ENCODE results near the gene ADGRV1.

ADGRV1 gene

GRCh38 chr5:91074615-91075014 is 516.0 kb downstream of the ADGRV1 start:
- DNase-seq (ENCODE audit: extremely low read depth, low read depth), result peak; percentile 71
- TF ChIP-seq, protein P1, sequence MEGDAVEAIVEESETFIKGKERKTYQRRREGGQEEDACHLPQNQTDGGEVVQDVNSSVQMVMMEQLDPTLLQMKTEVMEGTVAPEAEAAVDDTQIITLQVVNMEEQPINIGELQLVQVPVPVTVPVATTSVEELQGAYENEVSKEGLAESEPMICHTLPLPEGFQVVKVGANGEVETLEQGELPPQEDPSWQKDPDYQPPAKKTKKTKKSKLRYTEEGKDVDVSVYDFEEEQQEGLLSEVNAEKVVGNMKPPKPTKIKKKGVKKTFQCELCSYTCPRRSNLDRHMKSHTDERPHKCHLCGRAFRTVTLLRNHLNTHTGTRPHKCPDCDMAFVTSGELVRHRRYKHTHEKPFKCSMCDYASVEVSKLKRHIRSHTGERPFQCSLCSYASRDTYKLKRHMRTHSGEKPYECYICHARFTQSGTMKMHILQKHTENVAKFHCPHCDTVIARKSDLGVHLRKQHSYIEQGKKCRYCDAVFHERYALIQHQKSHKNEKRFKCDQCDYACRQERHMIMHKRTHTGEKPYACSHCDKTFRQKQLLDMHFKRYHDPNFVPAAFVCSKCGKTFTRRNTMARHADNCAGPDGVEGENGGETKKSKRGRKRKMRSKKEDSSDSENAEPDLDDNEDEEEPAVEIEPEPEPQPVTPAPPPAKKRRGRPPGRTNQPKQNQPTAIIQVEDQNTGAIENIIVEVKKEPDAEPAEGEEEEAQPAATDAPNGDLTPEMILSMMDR (IDR thresholded peaks at IDR 0.05; ENCODE audit: low read depth, low read length), result peak; percentile 25

DNA sequence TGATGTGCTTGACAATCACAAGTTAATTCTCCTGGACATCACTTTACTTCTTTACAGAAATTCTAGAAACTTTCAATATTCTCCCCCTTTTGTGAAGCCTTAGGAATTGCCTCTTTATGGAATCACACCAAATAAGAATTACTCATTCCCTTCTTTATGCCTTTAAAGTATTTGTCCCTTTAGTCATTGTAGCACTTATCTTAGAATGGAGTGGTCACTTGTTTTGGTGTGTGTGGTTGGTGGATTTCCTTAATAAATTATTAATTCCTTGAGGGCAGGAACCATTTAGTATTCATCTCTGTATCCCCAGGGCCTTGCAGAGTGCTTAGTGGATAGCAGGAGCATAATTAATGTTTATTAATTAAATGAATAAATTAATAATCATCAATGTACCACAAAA is 517.5 kb downstream of the ADGRV1 start:
- TF ChIP-seq, protein P1 (IDR thresholded peaks at IDR 0.05; ENCODE audit: low read depth, low read length), result no peak
- DNase-seq (ENCODE audit: extremely low read depth, low read depth), result no peak

GRCh38 chr5:91077623-91078022 is 519.0 kb downstream of the ADGRV1 start:
- TF ChIP-seq, protein P1 (IDR thresholded peaks at IDR 0.05; ENCODE audit: low read depth, low read length), result no peak
- DNase-seq (ENCODE audit: extremely low read depth, low read depth), result no peak

DNA sequence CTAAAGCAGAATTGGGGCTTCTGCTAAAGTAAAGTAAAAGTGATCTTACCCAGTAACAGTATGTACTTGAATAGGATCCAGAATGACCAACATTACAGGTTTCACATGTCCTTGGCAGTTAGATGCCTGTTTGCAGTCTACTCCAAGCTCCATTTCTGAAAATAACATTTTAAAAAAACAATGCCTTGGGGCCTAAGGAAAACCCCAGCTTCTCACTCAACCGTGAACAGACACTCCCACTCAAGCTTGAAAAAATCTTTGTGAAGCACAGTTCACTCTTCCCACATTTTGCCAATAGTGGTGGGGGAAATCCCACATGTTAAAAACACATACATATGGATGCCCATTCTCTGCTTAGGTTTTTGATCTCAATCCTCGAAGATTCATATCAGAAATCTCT is 520.4 kb downstream of the ADGRV1 start:
- DNase-seq (ENCODE audit: extremely low read depth, low read depth), result peak; percentile 43
- TF ChIP-seq, protein P1 (IDR thresholded peaks at IDR 0.05; ENCODE audit: low read depth, low read length), result no peak

DNA sequence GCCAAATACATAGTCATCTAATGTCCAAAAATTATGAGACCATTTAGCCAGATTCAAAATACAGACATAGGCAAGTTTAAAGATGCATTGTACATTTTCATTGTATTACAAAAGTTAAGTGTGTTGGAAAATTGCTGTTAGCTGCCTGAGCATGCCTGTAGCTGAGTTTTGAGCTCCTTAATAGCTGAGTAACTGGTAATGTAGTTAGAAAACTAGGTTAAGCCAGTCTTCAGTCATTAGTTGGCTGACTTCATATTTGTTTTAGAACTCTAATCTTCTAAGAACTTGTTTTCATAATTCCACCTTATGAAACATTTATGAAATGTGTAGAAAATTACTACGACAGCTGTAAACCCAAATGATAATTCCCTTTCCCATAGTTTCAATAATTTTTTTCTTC is 531.2 kb downstream of the ADGRV1 start:
- no peak for DNase-seq (ENCODE audit: extremely low read depth, low read depth)
- TF ChIP-seq, protein P1 (IDR thresholded peaks at IDR 0.05; ENCODE audit: low read depth, low read length), result no peak

- TF ChIP-seq, protein P1 (IDR thresholded peaks at IDR 0.05; ENCODE audit: low read depth, low read length), result no peak
- DNase-seq (ENCODE audit: extremely low read depth, low read depth), result no peak
Observed at GRCh38 chr5:91090995-91091394, 532.4 kb downstream of the ADGRV1 start.

GRCh38 chr5:91091471-91092234 is 533.1 kb downstream of the ADGRV1 start:
- no peak for DNase-seq (ENCODE audit: extremely low read depth, low read depth)
- TF ChIP-seq, protein P1 (IDR thresholded peaks at IDR 0.05; ENCODE audit: low read depth, low read length), result no peak

All from AG09319 (cell line).